D721Med (cell line): ENCODE results near the gene PPP1R27.
"Not testable (repeated sequence)": the region's sequence is repeated elsewhere in the genome, so short reads cannot be mapped to it uniquely, and the experiment has no call there.

Source experiments
- DNase-seq: peaks from one replicate; pipeline ENCODE4 v3.0.0; 2011; ENCODE audit warnings: low spot score; ENCODE audit not compliant: insufficient read length
- FAIRE-seq: peaks from 2 replicates; lab custom pipeline; 2011; peaks lifted over from hg19 to GRCh38; lab: Jason Lieb, UNC
- CTCF ChIP-seq: IDR thresholded peaks from 2 replicates; pipeline ENCODE4 v1.5.1; 2012; ENCODE audit warnings: mild to moderate bottlenecking, control low read depth; ENCODE audit not compliant: insufficient read depth; ENCODE audit errors: missing control alignments

The PPP1R27 gene

GRCh38 chr17:81843713-81844326 lies 9.0 kb upstream of the PPP1R27 start:
- no peak for FAIRE-seq
- TF ChIP-seq CTCF = no peak
- no peak for DNase-seq

DNA sequence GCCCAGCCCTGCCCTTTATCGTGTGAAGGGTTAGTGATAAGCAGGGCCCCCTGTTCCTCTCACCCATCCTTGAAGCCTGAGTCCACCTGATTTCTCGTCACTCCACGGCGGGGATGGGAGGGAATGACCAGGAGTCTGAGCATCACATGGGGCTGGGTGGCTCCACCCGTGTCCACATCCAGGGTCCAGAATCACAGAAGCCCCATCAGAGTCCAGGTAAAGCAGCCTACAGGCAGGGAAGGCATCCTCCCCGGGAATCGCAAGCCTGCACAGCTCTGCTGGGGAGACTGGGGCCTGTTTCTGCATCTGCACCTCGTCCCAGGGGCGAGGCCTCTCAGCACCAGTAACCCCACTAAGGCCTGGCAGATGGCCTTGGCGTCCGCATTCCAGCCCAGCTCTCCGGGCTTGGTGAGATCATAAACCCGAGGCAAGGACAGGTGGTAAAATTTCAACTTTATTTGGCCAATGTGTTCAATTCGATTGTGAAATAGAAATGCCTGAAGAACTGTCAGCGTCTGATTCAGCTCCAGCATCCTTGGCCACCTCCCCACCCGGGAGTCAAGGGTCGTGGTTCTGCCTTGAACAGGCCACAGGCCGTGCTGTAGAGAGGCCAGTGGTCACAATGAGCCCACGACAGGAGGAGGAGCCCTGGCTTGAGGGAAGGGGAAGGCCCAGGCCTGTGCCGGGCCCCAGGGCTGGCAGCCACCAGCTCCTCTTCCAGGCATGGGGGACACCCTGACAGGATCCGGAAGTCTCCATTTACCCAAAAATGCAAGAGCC lies 8.1 kb upstream of the PPP1R27 start:
- DNase-seq = no peak
- no peak for TF ChIP-seq CTCF
- FAIRE-seq = no peak

- TF ChIP-seq CTCF = no peak
- FAIRE-seq = no peak
- no peak for DNase-seq
These were observed 7.5 kb upstream of the PPP1R27 start for GRCh38 chr17:81842378-81842724.

- no peak for FAIRE-seq
- no peak for TF ChIP-seq CTCF
These were observed 7.0 kb upstream of the PPP1R27 start for GRCh38 chr17:81841866-81842265.

DNA sequence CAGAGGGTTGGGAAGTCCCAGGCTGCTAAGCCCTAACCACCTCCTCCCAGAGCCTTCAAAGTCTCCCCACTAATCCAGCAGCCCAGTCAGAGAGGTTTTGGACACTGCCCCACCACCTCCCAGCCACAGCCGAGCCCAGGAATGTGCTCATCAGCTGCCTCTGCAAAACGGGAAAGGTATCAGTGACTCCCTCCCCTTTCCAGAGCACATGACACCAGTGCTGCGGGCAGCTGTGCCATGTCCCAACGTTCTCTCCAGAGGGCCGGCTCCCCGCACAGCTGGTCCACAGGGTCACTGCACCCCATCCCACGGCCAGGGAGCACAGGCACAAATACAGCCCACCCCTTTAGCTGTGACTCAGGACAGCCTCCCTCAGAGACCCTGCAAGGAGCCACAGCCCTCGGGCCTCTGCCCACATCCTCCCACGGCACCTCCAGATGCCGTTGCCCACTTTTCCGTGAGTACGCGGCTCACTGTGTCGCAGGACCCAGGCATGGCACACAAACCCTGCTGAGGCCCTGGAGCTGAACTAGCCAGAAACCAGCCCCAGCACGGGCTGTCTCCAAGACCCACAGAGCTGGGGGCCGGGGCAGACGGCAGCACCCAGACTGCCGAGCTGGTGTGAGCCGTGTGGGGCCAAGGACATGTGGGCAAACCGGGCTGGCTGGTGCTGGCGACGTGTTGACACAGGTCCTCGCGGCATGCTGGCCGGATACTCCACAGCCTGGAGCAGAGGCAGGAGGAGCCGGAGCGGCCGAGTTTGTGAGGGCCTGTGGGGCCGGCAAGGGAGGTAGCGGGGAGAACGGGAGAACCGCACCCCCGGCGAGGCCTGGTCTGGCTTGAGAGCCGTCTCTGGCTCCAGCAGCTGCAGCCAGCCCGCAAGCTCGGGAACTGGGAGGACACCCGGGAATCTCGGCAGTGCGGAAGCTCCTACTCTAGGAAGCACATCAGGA lies 6.3 kb upstream of the PPP1R27 start:
- DNase-seq = no peak
- FAIRE-seq = no peak
- TF ChIP-seq CTCF = no peak

More at GRCh38 chr17:81841866-81842265, 7.0 kb upstream of the PPP1R27 start:
- no peak for DNase-seq

- not testable (repeated sequence) for DNase-seq, FAIRE-seq
These were observed 5.2 kb upstream of the PPP1R27 start for GRCh38 chr17:81840059-81840458.

- FAIRE-seq (no peak), DNase-seq (no peak)
- no peak for TF ChIP-seq CTCF
These were observed 4.5 kb upstream of the PPP1R27 start for GRCh38 chr17:81839301-81839700.
